Activated CD8-positive, alpha-beta memory T cell treated with anti-CD3 and anti-CD28 coated beads, Interleukin-2, amount 50 U/mL, for 24 hours (primary cell): ENCODE measurements around the gene PCDH7.

Source experiments
- DNase-seq: peaks from one replicate; pipeline ENCODE4 v3.0.0-alpha.2; 2020; ENCODE audit errors: extremely low read depth

Gene PCDH7

GRCh38 chr4:30727409-30727808 is 7.2 kb downstream of the PCDH7 start:
- no peak for DNase-seq

GRCh38 chr4:30728311-30728710 is 8.1 kb downstream of the PCDH7 start:
- DNase-seq, result no peak

- no peak for DNase-seq
Observed at GRCh38 chr4:30743897-30744296, 23.7 kb downstream of the PCDH7 start.

DNA sequence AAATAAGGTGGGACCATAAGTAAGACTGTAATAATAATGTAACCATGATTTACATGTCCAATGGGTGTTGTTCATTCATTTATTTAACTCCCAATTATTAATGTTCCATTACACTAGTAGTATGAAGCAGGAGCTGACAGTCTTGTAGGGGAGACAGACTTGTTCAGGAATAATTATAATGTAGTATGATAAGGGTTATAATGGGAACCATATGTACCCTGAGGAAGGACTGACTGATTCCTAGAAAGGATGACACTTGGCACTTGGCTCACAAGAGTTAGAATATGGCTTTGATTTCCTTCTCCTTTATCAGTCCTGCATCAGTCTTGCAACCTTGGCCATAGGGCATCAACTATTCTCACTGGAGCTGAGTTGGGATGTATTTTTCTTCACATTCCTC is 24.2 kb downstream of the PCDH7 start:
- no peak for DNase-seq

DNA sequence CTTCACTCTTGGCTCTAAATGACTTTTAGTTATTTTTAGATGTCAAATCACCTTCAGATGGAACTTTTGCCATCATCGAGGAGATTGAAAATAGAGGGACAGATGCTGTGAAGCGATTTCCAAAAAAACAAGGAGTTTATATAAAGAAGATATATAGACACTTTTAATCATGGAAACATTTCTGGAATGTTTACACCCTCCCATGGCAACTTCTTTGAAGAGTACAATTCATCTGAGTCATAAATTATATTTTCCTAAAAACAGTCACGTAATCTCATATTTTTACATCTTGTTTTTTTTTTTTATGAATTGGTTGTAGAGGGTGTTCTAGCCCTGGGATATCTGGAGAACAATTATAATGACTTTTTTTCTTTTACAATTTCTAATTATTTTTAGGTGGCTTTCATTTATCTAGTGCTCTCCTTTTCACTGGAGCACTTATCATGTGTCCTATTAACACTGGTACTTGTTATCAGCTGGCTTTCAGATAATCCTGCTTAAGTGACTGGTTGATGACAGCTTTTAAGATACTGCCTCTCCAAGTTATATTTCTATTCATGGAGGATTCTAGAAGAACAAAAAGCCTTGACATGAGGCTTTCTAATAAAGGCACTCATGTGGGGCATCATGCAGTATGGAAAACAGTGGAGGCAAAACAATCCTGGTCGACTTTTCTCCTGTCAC is 24.9 kb downstream of the PCDH7 start:
- DNase-seq, result no peak

GRCh38 chr4:30746735-30747134 is 26.6 kb downstream of the PCDH7 start:
- no peak for DNase-seq

- no peak for DNase-seq
Observed at GRCh38 chr4:30753316-30753715, 33.1 kb downstream of the PCDH7 start.

DNA sequence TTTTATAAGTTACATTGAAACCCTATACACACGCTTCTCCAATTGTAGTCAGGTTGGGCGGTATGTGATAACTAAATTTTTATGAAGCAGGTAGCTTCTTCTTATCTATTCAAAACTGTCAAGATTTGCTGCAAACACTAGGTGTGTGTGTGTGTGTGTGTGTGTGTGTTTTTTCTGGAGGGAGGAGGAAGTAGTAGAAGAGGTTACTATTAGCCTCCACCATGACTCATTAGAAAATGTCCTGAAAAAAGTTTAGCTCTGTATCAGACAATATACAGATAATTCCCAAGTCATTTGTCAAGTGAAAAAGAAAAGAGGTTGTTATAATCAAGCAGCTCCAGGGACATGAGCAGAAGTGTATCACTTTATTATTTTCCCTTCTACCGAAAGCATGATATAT is 33.9 kb downstream of the PCDH7 start:
- DNase-seq, result no peak

DNA sequence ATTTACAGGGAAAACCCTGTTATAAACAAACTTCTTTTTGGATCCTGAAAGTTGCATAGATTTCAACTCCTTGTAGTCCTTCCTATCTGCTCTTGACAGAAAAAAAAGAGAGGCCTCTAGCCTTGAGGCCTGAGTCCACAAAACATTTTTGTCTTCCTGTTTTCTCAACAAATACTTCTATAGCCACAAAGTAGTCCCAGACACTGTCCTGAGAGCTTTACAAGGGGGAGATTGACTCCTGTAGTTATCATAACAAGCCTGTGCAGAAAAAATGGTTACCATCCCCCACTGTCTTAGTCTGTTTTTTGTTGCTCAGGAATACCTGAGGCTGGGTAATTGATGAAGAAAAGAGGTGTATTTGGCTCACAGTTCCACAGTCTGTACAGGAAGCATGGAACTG is 35.2 kb downstream of the PCDH7 start:
- no peak for DNase-seq

DNA sequence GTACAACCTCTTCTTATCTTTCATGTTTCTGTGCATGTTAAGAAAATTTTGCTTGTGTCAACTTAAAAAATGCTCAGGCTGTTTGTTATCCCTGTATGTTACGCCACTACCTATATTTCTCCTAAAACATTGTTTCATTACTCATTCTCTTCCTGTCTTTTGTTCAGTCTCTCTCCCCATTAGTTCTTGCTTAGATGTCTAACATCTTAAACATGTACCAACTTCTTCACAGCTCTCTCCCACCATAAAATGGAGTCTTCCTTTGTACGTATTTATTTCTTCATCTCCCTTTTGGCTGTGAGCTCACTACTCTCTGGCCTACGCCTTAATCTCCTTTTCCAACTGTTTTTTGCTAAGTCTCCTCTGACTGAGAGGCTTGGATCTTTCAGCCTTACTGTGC is 36.4 kb downstream of the PCDH7 start:
- no peak for DNase-seq

- no peak for DNase-seq
Observed at GRCh38 chr4:30757357-30757756, 37.2 kb downstream of the PCDH7 start.

- no peak for DNase-seq
Observed at GRCh38 chr4:30760551-30760950, 40.4 kb downstream of the PCDH7 start.

- DNase-seq, result no peak
Observed at GRCh38 chr4:30763321-30763727, 43.2 kb downstream of the PCDH7 start.

GRCh38 chr4:30765022-30765421 is 44.9 kb downstream of the PCDH7 start:
- DNase-seq, result no peak

GRCh38 chr4:30767147-30767845 is 47.1 kb downstream of the PCDH7 start:
- no peak for DNase-seq

DNA sequence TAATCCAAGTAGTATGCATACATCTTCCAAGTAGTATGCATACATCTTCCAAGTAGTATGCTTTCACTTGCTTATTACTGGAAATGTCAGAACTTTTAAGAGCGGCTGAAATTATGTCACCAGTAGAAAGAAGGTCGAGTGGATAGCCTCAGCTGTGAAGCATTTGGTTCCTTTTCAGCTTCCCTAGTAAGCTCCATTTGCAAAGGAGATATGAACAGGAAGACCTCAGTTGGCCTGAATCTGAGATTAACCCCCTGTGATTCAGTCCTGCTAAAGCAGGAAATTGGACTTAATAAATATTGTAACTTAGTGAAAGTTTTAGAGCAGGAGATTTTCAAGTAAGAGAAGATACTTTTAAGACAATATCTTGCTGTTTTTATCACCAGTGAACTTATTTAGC is 48.1 kb downstream of the PCDH7 start:
- no peak for DNase-seq

DNA sequence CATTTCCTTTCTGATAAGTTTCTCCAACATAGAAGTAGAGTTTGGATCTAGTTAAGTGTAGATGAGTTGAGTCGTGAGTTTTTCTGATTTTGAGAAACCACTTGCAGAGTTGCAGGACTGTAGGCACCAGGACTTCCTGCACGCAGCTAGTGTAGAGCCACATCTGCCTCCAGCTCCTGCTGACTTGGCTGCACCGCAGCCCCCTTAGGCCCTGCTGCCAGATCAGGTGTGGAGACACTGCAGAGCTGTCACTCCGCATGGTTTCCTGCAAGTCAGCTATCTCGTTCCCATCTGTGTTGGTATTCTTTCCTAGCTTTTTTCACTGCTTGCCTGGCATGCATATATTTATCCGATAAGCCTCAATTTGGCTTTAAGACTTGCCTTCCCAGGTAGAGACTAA is 48.9 kb downstream of the PCDH7 start:
- DNase-seq, result no peak

GRCh38 chr4:30770049-30770549 is 49.9 kb downstream of the PCDH7 start:
- no peak for DNase-seq

DNA sequence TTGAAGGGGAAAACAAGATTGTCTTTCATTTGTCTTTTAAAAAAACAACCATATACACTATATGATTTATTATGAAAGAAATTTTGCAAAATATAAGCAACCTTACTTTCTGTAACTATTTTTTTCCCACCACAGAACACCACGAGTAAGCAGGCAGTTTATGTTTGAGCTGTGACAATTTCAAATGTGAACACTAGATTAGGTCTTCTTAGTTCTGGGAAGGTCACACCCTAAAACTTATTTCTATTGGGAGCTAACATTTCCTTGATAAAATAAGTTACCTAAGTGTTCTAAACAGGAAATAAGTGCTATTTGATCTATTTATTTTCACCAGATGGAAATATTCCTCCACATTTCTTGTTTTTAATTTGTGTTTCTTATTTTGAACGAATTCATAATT is 50.6 kb downstream of the PCDH7 start:
- DNase-seq, result no peak

- no peak for DNase-seq
Observed at GRCh38 chr4:30776451-30776850, 56.3 kb downstream of the PCDH7 start.

- DNase-seq, result no peak
Observed at GRCh38 chr4:30776921-30777415, 56.8 kb downstream of the PCDH7 start.
